ENCODE data around the gene UGT1A7.

Gene UGT1A7

GRCh38 chr2:233817995-233818638 lies 136.4 kb downstream of the UGT1A7 start:
- TF ChIP-seq NFIC (IDR thresholded peaks at IDR 0.05) (no peak), TAF1 (IDR thresholded peaks at IDR 0.05; ENCODE audit: low read depth) (no peak), TCF12 (IDR thresholded peaks at IDR 0.05; ENCODE audit: low read depth) (no peak), RAD21 (IDR thresholded peaks at IDR 0.05; ENCODE audit: low read depth) (no peak), FOXM1 (IDR thresholded peaks at IDR 0.05; ENCODE audit: borderline replicate concordance, low read depth) (no peak), ZBTB7A (IDR thresholded peaks at IDR 0.05; ENCODE audit: low read depth) (no peak), CREB1 (IDR thresholded peaks at IDR 0.05; ENCODE audit: low read depth) (no peak), TEAD4 (IDR thresholded peaks at IDR 0.05) (no peak), CEBPB (IDR thresholded peaks at IDR 0.05) (no peak), YY1 (IDR thresholded peaks at IDR 0.05; ENCODE audit: low read depth) (no peak), EP300 (IDR thresholded peaks at IDR 0.05; ENCODE audit: borderline replicate concordance) (no peak)
- TF ChIP-seq, protein P1, sequence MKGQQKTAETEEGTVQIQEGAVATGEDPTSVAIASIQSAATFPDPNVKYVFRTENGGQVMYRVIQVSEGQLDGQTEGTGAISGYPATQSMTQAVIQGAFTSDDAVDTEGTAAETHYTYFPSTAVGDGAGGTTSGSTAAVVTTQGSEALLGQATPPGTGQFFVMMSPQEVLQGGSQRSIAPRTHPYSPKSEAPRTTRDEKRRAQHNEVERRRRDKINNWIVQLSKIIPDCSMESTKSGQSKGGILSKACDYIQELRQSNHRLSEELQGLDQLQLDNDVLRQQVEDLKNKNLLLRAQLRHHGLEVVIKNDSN (IDR thresholded peaks at IDR 0.05) = no peak
- TF ChIP-seq, protein P2, sequence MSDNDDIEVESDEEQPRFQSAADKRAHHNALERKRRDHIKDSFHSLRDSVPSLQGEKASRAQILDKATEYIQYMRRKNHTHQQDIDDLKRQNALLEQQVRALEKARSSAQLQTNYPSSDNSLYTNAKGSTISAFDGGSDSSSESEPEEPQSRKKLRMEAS (IDR thresholded peaks at IDR 0.05) = no peak
- TF ChIP-seq, protein P3, sequence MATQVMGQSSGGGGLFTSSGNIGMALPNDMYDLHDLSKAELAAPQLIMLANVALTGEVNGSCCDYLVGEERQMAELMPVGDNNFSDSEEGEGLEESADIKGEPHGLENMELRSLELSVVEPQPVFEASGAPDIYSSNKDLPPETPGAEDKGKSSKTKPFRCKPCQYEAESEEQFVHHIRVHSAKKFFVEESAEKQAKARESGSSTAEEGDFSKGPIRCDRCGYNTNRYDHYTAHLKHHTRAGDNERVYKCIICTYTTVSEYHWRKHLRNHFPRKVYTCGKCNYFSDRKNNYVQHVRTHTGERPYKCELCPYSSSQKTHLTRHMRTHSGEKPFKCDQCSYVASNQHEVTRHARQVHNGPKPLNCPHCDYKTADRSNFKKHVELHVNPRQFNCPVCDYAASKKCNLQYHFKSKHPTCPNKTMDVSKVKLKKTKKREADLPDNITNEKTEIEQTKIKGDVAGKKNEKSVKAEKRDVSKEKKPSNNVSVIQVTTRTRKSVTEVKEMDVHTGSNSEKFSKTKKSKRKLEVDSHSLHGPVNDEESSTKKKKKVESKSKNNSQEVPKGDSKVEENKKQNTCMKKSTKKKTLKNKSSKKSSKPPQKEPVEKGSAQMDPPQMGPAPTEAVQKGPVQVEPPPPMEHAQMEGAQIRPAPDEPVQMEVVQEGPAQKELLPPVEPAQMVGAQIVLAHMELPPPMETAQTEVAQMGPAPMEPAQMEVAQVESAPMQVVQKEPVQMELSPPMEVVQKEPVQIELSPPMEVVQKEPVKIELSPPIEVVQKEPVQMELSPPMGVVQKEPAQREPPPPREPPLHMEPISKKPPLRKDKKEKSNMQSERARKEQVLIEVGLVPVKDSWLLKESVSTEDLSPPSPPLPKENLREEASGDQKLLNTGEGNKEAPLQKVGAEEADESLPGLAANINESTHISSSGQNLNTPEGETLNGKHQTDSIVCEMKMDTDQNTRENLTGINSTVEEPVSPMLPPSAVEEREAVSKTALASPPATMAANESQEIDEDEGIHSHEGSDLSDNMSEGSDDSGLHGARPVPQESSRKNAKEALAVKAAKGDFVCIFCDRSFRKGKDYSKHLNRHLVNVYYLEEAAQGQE (IDR thresholded peaks at IDR 0.05; ENCODE audit: low read depth) = no peak

DNA sequence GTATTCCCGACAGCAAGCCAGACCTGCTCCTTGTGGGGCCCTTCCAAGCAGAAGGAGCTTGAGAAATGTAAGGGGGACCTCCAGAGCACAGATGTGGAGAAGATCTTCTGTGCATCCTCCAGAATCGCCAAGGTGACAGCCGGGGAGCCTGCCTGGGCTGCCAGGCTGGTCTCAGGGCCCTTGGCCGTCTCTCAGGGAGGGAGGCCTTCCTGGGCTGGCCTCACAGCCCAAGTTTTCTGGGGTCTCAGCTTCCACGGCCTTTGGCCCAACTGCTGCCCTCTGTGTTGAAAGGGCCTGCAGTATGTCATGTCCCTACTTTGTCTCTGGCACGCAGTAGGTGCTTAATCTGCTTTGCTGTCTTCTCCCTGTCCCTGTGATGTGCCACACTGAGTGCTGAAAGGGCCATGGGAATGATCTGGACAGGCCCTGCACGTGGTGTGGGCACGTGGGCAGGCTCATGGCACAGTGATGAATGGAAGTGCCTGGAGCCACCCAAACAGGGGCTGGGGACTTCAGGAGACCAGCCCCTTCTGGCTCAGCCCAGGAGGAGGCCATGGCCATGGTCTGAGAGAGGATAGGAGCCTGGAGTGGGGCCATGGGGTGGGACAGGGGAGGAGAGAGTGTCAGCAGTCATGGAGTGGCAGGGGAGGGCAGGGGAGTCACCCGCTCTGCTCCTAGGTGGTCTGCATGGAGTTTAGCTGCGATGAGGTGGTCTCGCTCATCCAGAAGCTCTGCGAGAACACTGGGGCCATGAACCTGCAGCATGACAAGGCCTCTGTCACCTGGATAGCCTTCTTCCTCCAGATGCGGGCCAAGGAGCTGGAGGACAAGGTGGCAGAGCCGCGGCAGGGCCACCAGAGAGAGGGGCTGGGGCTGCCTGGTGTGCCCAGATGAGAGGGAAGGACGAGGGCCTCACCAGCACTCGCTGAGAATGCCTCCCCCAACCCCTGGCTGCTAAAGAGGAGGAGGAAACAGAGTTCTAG lies 137.2 kb downstream of the UGT1A7 start:
- TF ChIP-seq RAD21 (IDR thresholded peaks at IDR 0.05; ENCODE audit: low read depth) (no peak), EP300 (IDR thresholded peaks at IDR 0.05; ENCODE audit: borderline replicate concordance) (no peak), YY1 (IDR thresholded peaks at IDR 0.05; ENCODE audit: low read depth) (no peak), NFIC (IDR thresholded peaks at IDR 0.05) (no peak), TAF1 (IDR thresholded peaks at IDR 0.05; ENCODE audit: low read depth) (no peak), ZBTB7A (IDR thresholded peaks at IDR 0.05; ENCODE audit: low read depth) (no peak), FOXM1 (IDR thresholded peaks at IDR 0.05; ENCODE audit: borderline replicate concordance, low read depth) (no peak)
- TF ChIP-seq, protein P1 (IDR thresholded peaks at IDR 0.05) = no peak
- TF ChIP-seq, protein P2 (IDR thresholded peaks at IDR 0.05) = no peak

DNA sequence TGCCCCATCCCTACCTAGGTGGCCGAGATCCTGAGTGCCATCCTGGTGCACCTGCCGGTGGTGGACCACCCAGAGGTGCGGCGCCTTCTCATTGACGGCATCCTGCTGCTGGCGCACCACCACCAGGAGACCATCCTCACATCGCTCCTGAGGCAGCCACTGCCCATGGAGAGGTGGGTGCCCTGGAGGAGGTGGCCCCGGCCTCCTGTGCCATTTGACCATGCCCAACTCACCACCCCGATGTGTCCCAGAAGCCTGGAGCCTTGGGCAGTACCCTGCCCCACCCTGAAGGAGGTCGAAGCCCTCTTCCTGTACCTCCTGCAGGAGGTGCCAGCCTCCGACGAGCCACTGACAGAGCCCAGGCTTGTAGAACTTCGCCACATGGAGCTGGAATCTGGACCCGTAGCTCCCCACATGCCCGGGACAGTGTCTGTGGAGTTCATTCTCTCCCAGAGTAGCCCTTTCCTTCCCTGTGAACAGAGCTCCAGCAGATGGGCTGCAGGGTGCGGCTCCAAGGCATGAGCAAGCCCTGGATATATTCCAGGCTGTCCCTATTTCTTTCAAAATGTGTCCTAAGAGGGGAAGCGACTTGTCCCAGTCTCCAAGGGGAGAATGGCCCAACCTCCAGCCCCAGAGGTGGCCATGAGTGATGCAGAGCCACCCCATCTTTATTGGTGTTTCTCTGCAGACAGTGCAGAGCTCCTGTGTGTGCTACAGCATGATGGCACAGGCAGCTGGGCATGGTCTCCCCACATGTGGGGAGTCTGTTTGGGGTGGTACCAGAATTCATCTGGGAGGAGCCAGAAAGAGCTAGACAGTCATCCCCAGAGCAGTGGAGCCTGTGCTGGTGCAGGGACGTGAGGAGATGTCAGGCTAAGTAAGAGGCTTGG lies 138.4 kb downstream of the UGT1A7 start:
- TF ChIP-seq TAF1 (IDR thresholded peaks at IDR 0.05; ENCODE audit: low read depth) (no peak), FOXM1 (IDR thresholded peaks at IDR 0.05; ENCODE audit: borderline replicate concordance, low read depth) (no peak), CREB1 (IDR thresholded peaks at IDR 0.05; ENCODE audit: low read depth) (no peak), TEAD4 (IDR thresholded peaks at IDR 0.05) (no peak), ZBTB7A (IDR thresholded peaks at IDR 0.05; ENCODE audit: low read depth) (no peak), CEBPB (IDR thresholded peaks at IDR 0.05) (no peak), TCF12 (IDR thresholded peaks at IDR 0.05; ENCODE audit: low read depth) (no peak), EGR1 (IDR thresholded peaks at IDR 0.05) (no peak), YY1 (IDR thresholded peaks at IDR 0.05; ENCODE audit: low read depth) (no peak), RAD21 (IDR thresholded peaks at IDR 0.05; ENCODE audit: low read depth) (no peak), NFIC (IDR thresholded peaks at IDR 0.05) (no peak), EP300 (IDR thresholded peaks at IDR 0.05; ENCODE audit: borderline replicate concordance) (no peak)
- TF ChIP-seq, protein P1 (IDR thresholded peaks at IDR 0.05) = no peak
- TF ChIP-seq, protein P2 (IDR thresholded peaks at IDR 0.05) = no peak
- TF ChIP-seq, protein P3 (IDR thresholded peaks at IDR 0.05; ENCODE audit: low read depth) = no peak
